Measurements from ENCODE around the gene ANXA3.
A peak's percentile ranks its signal among the peaks of the same experiment; 100 is the strongest.

The ANXA3 gene

DNA sequence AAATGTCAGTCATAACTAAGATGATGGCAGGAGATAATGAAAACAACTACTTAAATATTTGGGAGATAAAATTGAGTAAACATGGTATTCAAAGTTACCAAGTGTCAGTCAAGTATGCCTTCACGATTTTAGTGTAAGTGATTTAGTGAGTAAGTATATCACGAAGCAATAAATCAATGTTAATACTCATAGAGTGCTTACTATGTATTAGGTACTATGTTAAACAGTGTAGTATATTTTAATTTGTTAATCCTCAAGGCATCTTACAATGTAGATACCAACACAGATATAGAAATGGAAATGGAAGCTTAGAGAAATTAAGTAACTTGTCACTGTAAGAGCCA lies 59.6 kb downstream of the ANXA3 start:
- no peak for DNase-seq (ENCODE audit: low spot score)

GRCh38 chr4:78612398-78613178 lies 61.0 kb downstream of the ANXA3 start:
- peak; percentile 57 for DNase-seq (ENCODE audit: low spot score)

- DNase-seq (ENCODE audit: low spot score) = no peak
Measured at GRCh38 chr4:78613522-78614321, 62.2 kb downstream of the ANXA3 start.

- no peak for DNase-seq (ENCODE audit: low spot score)
Measured at GRCh38 chr4:78616046-78616498, 64.5 kb downstream of the ANXA3 start.

GRCh38 chr4:78618436-78618835 lies 66.9 kb downstream of the ANXA3 start:
- DNase-seq (ENCODE audit: low spot score) = no peak

GRCh38 chr4:78621395-78621794 lies 69.8 kb downstream of the ANXA3 start:
- no peak for DNase-seq (ENCODE audit: low spot score)

DNA sequence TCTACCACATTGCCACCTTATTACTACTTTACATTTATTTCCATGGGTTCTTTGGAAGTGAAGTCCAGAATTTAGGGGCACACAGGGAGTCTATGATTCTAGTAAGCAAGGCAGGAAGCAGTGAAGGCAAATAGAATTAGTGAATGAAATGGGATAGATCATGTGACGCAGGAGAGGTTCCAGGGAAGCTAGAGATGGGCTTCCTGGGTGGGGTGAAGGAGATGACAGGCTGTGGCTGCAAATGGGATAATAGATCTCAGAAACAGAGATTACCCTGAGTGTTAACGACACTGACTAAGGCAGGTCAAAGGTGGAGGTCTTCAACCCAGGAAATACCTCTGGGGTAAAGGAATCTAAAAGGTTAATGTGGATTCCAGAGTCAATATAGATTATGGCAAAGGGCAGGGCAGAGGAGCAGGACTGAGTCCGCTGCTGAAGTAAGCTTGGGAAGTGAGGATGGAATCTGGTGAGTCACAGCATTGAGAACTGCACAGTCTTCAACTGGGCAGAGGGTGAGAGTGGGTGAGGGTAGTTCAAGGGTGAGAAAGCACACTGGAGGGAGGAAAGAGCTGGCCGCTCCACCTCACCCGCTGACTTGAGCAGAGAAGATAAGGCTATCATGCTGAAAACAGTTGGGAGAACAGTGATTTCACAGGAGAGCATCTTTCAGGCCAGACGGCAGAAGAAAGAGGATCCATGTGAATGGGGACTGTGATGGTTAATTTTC lies 70.8 kb downstream of the ANXA3 start:
- no peak for DNase-seq (ENCODE audit: low spot score)

- no peak for DNase-seq (ENCODE audit: low spot score)
Measured at GRCh38 chr4:78624048-78624447, 72.5 kb downstream of the ANXA3 start.

DNA sequence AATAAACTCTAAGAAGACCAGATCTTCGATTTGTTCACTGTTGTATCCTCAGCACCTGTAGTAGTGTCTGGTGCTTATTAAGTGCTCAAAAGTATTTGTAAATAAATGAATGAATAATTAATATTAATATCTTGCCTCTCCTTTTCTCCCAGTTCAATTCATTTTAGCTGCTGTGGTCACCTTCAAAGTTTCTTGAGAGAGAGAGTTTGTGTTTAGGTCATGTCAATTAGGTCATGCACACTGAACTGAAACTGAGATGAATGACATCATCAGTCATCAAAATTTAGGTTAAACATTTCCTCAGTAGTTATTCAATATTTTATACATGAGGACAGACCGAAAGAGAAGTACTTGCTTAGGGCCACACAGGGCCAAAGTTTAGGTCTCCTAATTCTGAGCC lies 73.5 kb downstream of the ANXA3 start:
- DNase-seq (ENCODE audit: low spot score) = no peak

DNA sequence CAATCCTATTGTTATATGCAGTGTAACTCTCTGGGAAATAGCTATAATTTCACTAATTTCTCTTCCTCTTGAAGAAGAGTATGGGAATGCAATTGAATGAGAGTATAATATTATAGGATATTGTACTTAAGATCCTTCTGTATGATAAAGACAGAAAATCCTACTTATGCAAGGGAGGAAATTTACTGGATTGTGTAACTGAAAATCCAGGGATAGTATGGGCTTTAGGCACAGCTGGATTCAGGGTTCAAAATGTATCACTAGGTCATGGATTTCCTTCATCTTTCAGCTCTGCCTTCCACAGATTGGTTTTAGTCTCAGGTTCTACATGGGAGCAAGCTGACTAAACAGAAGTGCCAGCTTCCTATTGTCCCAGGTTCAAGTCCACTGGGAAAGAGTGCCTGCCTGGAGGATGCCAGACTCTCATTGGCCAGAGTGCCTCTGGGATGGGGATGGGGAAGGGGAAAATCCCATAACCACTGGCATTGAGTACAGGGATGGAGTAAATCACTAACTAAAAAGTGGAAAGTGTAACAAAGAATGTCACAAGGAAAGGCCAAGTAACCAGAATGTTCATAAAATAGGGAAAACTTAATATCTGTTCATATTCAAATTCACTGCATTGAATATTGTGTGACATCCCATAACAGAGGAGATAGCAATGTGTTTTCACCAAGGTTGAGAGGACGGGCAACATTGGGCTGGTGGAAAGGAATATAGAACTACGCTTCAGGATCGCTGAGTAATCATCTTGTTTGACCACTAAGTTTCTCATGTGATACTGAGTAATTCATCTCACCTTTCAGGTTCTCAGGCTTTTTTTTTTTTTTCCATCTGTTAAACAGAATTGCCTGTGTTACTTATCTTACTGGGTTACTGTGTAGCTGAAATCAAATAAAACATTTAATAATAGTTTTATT lies 75.7 kb downstream of the ANXA3 start:
- DNase-seq (ENCODE audit: low spot score) = no peak

GRCh38 chr4:78627966-78628678 lies 76.6 kb downstream of the ANXA3 start:
- no peak for DNase-seq (ENCODE audit: low spot score)

GRCh38 chr4:78629991-78630541 lies 78.5 kb downstream of the ANXA3 start:
- peak; percentile 74 for DNase-seq (ENCODE audit: low spot score)

DNA sequence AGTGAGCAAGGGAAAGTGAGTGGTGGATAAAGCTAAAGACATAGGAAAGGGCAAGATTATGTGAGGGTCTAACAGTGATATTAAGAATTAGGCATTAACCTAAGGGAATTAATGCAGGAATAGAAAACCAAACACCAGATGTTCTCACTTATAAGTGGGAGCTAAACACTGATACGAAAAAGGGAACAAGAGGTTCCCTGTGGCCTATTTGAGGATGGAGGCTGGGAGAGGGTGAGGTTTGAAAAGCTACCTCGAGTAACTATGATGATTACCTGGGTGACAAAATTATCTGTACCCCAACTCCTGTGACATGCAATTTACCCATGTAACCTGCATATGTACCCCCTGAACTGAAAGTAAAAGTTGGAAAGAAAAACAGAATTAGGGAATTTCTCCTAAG lies 79.0 kb downstream of the ANXA3 start:
- no peak for DNase-seq (ENCODE audit: low spot score)

- no peak for DNase-seq (ENCODE audit: low spot score)
Measured at GRCh38 chr4:78634011-78634664, 82.6 kb downstream of the ANXA3 start.

- no peak for DNase-seq (ENCODE audit: low spot score)
Measured at GRCh38 chr4:78638337-78639172, 87.0 kb downstream of the ANXA3 start.

- DNase-seq (ENCODE audit: low spot score) = peak; percentile 87
Measured at GRCh38 chr4:78640714-78641113, 89.1 kb downstream of the ANXA3 start.

DNA sequence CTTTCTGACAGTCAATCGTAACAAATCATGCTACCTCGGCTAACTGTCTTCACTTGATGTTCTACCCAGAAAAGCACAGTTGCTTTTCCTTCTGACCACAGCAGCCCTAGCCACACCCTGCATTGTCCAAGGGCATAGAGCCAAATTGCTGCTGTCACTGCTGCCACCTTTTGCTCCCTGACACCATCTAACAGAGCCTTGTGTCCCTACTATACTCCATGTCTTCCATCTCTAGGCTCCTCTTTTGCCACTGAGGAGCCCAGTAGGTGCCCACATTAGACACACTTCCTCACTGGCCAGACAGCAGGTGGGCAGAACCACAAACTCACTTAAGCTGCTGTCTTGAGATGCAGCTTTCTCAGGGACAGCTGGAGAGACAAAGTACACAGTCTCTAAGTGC lies 91.4 kb downstream of the ANXA3 start:
- DNase-seq (ENCODE audit: low spot score) = no peak

GRCh38 chr4:78644063-78644691 lies 92.6 kb downstream of the ANXA3 start:
- DNase-seq (ENCODE audit: low spot score) = no peak

Measured in SK-N-DZ (cell line).